CD4-positive, alpha-beta T cell treated with Interleukin-17A for 1 hour (primary cell): Measurements from ENCODE around the gene NFRKB.
"Not testable (repeated sequence)": the region's sequence is repeated elsewhere in the genome, so short reads cannot be mapped to it uniquely, and the experiment has no call there.

Source experiments
- DNase-seq: peaks from one replicate; pipeline ENCODE4 v3.0.0-alpha.2; 2020

Gene NFRKB

DNA sequence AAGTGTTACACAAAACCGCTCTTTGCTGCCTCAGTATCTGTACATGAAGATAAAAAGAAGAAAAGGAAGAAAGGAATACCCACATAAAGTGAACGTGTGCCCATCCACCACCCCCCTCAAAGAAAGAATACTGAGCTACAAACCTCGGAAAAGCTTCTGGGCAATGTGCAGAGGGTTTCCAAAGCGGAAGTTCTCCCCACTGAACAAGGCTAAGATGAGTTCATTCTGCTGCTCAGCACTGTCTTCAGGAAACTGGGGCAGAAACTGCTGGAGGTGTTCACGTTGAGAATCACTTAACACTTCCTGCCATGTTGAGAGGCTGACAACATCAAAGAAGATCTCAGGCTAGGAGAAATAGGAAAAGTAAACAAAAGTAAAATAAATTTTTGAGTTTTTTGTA lies 6.9 kb downstream of the NFRKB start:
- DNase-seq: peak; percentile 33

DNA sequence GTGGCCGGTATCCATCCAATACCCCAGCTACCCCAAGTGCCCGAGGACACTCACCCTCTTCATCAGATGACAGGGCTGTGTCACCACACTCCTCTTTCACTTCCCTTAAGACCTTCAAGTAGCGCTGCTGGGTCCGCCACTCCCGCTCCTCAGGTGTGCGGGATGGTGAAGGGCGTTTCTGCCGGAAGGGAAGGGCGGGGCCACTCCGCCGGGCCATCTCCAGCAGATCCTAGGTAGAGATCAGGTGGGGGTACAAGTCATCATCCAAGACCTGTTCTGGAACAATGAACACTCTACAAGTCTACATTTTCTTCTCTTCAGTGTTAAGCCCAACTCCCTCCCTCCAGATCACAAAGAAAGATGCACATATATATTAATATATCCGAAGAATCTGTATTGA lies 10.0 kb downstream of the NFRKB start:
- no peak for DNase-seq

DNA sequence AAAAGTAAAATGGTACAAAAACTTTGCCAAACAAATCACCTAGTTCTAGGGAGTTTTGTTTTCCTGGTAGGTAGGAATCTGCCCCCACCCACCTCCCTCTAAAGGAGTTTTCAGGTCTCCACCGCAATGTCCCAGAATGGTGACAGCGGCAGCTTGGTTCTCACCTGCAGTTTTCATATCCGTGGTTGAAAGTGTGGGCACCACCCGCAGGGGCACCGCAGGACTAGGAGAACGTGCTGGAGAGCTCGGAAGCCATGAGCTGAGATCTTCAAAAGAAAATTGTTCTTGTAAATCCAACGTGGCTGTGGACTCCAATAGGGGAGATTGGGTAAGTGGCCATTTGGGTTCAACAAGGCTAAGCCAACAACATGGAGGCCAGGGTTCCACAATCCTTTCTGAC lies 10.8 kb downstream of the NFRKB start:
- no peak for DNase-seq

- DNase-seq: peak; percentile 35
These were observed 13.7 kb downstream of the NFRKB start for GRCh38 chr11:129881570-129882170.

DNA sequence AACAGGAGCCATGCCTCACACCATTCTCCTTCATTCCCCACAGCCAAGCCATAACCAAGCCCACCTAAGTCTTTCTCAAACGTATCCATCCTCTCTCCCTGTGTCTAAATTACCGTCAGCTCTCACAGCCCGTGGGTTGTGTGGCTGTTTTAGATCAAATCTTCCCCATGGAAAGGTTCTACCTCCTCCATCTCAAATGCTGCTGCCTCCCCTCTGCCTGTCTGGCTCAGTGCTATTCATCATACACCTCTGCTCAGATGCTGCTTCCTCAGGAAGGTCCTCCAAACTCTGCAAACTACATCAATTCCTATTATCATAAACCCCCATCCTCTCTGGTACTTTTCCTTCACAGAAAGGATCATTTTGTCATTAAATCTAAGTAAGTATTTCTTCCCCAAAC lies 15.1 kb downstream of the NFRKB start:
- no peak for DNase-seq

DNA sequence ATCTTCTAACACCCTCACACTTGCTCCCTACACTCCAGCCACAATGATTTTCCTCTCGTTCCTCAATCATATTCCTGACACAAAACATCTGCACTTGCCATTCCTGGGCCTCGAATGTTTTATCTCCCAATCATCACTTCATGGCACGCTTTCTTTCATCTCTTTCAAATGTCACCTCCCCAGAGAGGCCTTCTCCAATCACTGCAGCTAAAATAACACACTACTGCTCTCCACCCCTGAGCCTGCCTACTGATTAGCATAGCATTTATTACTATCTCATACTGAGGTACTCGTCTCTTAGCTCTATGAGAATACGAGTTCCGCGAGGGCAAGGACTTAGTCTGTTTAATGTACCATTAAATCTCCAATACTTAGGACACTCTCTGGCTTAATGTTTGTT lies 23.5 kb downstream of the NFRKB start:
- DNase-seq: no peak

GRCh38 chr11:129868626-129869025 lies 26.8 kb downstream of the NFRKB start:
- not testable (repeated sequence) for DNase-seq

DNA sequence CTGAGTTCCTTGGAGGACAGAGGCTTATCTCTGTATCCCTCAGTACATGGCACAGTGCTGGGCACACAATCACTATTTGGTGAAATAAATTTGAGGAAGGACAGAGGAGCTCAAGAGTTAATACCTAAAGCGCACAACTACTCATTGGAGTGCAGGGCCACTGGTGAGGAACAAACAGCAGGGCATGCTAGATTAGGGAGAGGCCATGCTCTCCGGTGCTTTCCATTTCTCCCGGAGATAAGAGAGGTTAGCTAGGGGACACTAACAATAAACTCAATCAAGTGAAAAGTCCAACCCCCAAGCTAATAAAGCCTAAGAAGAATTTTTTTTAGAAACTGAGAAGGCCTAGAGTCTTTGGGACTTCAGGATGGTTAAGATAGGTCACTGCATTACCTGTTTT lies 29.1 kb downstream of the NFRKB start:
- DNase-seq: no peak

DNA sequence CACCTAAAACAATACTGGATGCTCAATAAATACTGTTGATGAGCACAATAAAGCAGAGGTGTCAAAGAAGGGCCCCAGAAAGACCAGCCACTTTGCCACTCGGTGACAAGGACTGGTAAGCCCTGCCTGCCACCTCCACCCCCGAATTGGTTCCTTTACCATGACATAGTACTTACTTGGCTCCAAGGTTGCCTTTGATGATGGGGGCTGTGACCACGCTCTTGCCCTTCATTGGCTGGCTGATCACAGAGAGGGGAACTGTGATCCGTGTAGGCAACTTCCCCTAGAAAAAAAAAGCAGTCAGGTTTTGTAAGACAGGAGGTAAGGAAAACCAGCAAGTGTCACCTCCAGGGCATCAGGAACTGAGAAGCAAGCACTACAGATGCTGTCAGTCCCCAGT lies 29.7 kb downstream of the NFRKB start:
- DNase-seq: no peak

DNA sequence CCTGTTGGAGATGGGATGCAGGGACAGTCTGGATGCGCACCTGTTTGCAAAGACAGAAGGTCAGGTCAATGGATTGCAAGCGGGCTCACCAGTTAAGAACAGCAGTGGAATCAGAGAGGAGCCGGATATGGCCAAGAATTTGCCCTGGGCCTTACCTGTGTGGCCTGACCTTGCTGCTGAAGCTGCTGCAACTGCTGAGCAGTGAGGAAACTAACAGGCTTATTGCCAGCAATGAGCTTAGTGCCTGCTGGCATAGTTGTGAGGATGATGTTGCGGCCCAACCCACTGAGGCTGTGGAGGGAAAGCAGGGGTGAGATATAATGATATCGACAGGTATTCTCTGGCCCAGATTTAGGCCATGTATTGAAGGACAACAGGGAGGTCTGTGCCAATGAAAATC lies 30.6 kb downstream of the NFRKB start:
- no peak for DNase-seq

DNA sequence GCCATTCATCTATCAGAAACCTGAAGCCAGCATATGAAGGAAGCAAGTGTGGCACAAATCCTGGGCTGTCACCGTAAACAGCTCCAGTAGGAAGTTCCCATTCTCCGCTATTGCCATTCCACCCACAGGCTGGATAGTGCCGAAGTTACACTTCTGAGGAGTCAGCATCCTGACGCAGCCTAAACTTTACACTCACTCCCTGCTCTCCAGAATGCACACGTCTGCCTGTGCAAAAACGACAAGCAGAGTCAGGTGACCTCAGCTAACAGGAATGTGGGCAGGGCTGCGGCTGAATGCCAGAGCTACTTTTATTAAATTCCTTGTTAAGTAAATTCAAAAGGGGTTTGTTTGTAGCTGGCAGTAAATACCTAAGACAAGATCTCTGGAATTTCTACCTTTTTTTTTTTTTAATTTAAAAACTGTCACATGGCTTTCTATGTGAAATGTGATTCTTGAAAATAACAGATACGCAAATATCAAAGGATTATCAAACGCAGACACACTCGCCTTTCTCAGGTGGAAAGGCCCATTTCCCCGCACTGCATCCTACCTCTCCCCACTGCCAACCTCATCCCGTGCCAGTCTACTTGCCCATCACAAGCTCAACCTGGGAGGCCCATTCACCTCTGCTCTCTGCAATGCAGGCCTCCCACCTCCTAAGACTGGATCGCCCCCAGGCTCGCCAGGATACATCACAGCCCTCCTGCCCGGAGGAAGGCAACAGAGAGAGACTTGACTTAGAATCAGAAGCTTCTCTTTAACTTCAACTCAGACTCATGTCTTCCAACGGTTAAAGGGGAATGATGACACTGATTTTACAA lies 33.5 kb downstream of the NFRKB start:
- no peak for DNase-seq

- DNase-seq: no peak
These were observed 39.3 kb downstream of the NFRKB start for GRCh38 chr11:129856036-129856435.

- DNase-seq: no peak
These were observed 40.3 kb downstream of the NFRKB start for GRCh38 chr11:129855086-129855485.

GRCh38 chr11:129854232-129854805 lies 41.1 kb downstream of the NFRKB start:
- DNase-seq: no peak

GRCh38 chr11:129853518-129854231 lies 41.7 kb downstream of the NFRKB start:
- DNase-seq: peak; percentile 75

GRCh38 chr11:129852125-129852740 lies 43.1 kb downstream of the NFRKB start:
- no peak for DNase-seq

DNA sequence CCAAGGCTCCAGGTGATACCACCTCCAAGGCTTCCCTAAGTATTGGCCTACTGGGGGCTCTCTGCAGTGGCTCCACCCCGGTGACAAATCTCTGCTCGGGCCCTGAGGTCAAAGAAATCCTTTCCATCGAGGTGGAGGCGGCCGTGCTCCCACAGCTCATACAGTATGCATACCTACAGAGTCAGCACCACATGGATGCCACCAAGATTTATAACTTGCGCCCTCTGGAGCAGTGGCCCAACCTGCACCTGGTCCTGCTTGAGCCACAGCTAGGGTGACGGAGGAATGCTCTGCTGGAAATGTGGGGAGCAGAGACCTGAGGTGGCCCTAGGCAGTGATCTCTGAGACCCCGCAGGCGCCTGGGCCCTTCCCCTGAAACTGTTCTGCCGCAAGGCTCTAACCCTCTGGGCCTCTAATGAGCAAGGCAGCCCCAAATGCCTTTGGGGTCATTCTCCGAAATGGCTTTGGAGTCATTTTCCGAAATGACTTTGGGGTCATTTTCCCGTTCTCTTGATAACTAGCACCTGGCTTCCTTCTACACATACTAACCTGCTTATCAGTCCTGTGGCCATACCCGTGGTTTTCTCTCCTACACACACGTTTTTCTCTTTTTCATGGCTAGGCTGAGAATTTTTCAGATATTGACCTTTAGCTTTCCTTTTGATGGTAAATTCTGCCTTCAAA lies 45.8 kb downstream of the NFRKB start:
- DNase-seq: no peak

DNA sequence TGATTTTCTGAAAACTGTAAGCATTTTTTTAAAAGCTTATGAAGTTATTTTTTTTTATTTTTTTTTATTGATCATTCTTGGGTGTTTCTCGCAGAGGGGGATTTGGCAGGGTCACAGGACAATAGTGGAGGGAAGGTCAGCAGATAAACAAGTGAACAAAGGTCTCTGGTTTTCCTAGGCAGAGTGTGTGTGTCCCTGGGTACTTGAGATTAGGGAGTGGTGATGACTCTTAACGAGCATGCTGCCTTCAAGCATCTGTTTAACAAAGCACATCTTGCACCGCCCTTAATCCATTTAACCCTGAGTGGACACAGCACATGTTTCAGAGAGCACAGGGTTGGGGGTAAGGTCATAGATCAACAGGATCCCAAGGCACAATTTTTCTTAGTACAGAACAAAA lies 48.0 kb downstream of the NFRKB start:
- DNase-seq: not testable (repeated sequence)

- DNase-seq: peak; percentile 34
These were observed 48.7 kb downstream of the NFRKB start for GRCh38 chr11:129846508-129847335.
